Posterior cingulate gyrus (tissue), 11 donors: ENCODE measurements around the gene NT5DC2.
A peak's percentile ranks its signal among the peaks of the same experiment; 100 is the strongest.
"Not testable (repeated sequence)": the region's sequence is repeated elsewhere in the genome, so short reads cannot be mapped to it uniquely, and the experiment has no call there.

Source experiments
- DNase-seq, 10 donors: peaks; one replicate each; pipeline versions ENCODE4 v3.0.0 to v3.0.0-alpha.2; 2020 to 2021; ENCODE audit warnings: mixed read lengths in 3 of 10
- intact Hi-C: fragments of 100-400 bp; cut with DNase I; formaldehyde crosslinking; loops from one replicate; pipeline ENCODE4 v1.15.1; 2023

NT5DC2 gene

GRCh38 chr3:52526671-52527038, 7.0 kb downstream of the NT5DC2 start:
- DNase-seq = peak in 2 of 10 donors; percentile 36 to 49
- intact Hi-C loops = not testable (repeated sequence)

GRCh38 chr3:52525680-52526561, 7.7 kb downstream of the NT5DC2 start:
- DNase-seq = peak in 5 of 10 donors; percentile 4 to 69 (median 18)
- intact Hi-C loops = no loop called here

- DNase-seq = peak in 5 of 10 donors; percentile 9 to 82 (median 64)
- intact Hi-C loops = no loop called here
These were observed 8.6 kb downstream of the NT5DC2 start for GRCh38 chr3:52524752-52525679.

GRCh38 chr3:52524258-52524751, 9.4 kb downstream of the NT5DC2 start:
- intact Hi-C loops = no loop called here
- peak in 4 of 10 donors; percentile 4 to 48 (median 18) for DNase-seq

- intact Hi-C loops = no loop called here
- DNase-seq = peak in 4 of 10 donors; percentile 24 to 74 (median 54)
These were observed 10.0 kb downstream of the NT5DC2 start for GRCh38 chr3:52523386-52524257.

GRCh38 chr3:52522651-52523251, 10.9 kb downstream of the NT5DC2 start:
- intact Hi-C loops = no loop called here
- DNase-seq = peak in 4 of 10 donors; percentile 13 to 75 (median 53)

GRCh38 chr3:52521881-52522650, 11.6 kb downstream of the NT5DC2 start:
- intact Hi-C loops = no loop called here
- DNase-seq = peak in 4 of 10 donors; percentile 20 to 82 (median 56)

GRCh38 chr3:52521488-52521824, 12.2 kb downstream of the NT5DC2 start:
- intact Hi-C loops = no loop called here
- DNase-seq = peak in 3 of 10 donors; percentile 5 to 77 (median 31)

- intact Hi-C loops = no loop called here
These were observed 12.8 kb downstream of the NT5DC2 start for GRCh38 chr3:52520716-52521487.

GRCh38 chr3:52520141-52520667, 13.5 kb downstream of the NT5DC2 start:
- DNase-seq = no peak
- intact Hi-C loops = no loop called here

More at GRCh38 chr3:52520716-52521487, 12.8 kb downstream of the NT5DC2 start:
- peak in 2 of 10 donors; percentile 14 to 53 for DNase-seq

- no peak for DNase-seq
- intact Hi-C loops = no loop called here
These were observed 14.1 kb downstream of the NT5DC2 start for GRCh38 chr3:52519445-52520140.

GRCh38 chr3:52518723-52519444, 14.8 kb downstream of the NT5DC2 start:
- no peak for DNase-seq
- intact Hi-C loops = no loop called here

GRCh38 chr3:52517796-52518722, 15.6 kb downstream of the NT5DC2 start:
- intact Hi-C loops = no loop called here
- DNase-seq = no peak

- intact Hi-C loops = no loop called here
- DNase-seq = no peak
These were observed 17.0 kb downstream of the NT5DC2 start for GRCh38 chr3:52516509-52517195.

GRCh38 chr3:52515192-52515591, 18.5 kb downstream of the NT5DC2 start:
- intact Hi-C loops = no loop called here
- no peak for DNase-seq
